ENCODE results near the gene SLC25A3.

SLC25A3 gene

GRCh38 chr12:98593351-98594049 lies at the start of gene SLC25A3 (continued):
- TF ChIP-seq PRDM2 (tag by site-specific recombination; IDR thresholded peaks at IDR 0.05; ENCODE audit: borderline replicate concordance) (no peak), ZBTB7A (tag by site-specific recombination; IDR thresholded peaks at IDR 0.05; ENCODE audit: low read depth) (no peak), CTCF (tag by site-specific recombination; IDR thresholded peaks at IDR 0.05) (no peak), SP2 (tag by site-specific recombination; IDR thresholded peaks at IDR 0.05) (peak; percentile 97), ZSCAN5A (tag by site-specific recombination; IDR thresholded peaks at IDR 0.05) (no peak), ZNF664 (tag by site-specific recombination; IDR thresholded peaks at IDR 0.05) (no peak), ZBTB44 (tag by site-specific recombination; IDR thresholded peaks at IDR 0.05) (no peak), AEBP2 (tag by site-specific recombination; IDR thresholded peaks at IDR 0.05; ENCODE audit: borderline replicate concordance) (no peak), ZNF26 (tag by site-specific recombination; IDR thresholded peaks at IDR 0.05) (no peak), OSR2 (tag by site-specific recombination; IDR thresholded peaks at IDR 0.05) (no peak), ZNF398 (tag by site-specific recombination; IDR thresholded peaks at IDR 0.05) (no peak), MZF1 (tag by site-specific recombination; IDR thresholded peaks at IDR 0.05; ENCODE audit: borderline replicate concordance) (no peak), ZNF239 (tag by site-specific recombination; IDR thresholded peaks at IDR 0.05) (no peak), SCRT1 (tag by site-specific recombination; IDR thresholded peaks at IDR 0.05; ENCODE audit: borderline replicate concordance) (no peak), ZNF585B (tag by site-specific recombination; IDR thresholded peaks at IDR 0.05) (no peak), ATF2 (tag by site-specific recombination; IDR thresholded peaks at IDR 0.05; ENCODE audit: low read depth) (no peak), ZNF362 (tag by site-specific recombination; IDR thresholded peaks at IDR 0.05) (no peak), ZNF654 (tag by site-specific recombination; IDR thresholded peaks at IDR 0.05; ENCODE audit: low read depth) (no peak), ZNF394 (tag by site-specific recombination; IDR thresholded peaks at IDR 0.05; ENCODE audit: borderline replicate concordance) (peak; percentile 46; the same call in 1 of the 2 replicates)

All from HEK293 (cell line).